Cerebellar cortex (tissue), 1 donor: Measurements from ENCODE around the gene GRAP2.
"Not testable (repeated sequence)": the region's sequence is repeated elsewhere in the genome, so short reads cannot be mapped to it uniquely, and the experiment has no call there.

ENCODE experiments used
- DNase-seq: peaks from one replicate; pipeline ENCODE4 v3.0.0-alpha.2; 2015; ENCODE audit warnings: low spot score

The GRAP2 gene

GRCh38 chr22:39965748-39966147 is 64.9 kb downstream of the GRAP2 start:
- no peak for DNase-seq

- DNase-seq, result no peak
Measured at GRCh38 chr22:39966470-39966869, 65.6 kb downstream of the GRAP2 start.

- no peak for DNase-seq
Measured at GRCh38 chr22:39967103-39967829, 66.4 kb downstream of the GRAP2 start.

GRCh38 chr22:39967996-39968972 is 67.4 kb downstream of the GRAP2 start:
- DNase-seq, result no peak

- no peak for DNase-seq
Measured at GRCh38 chr22:39970742-39971141, 69.9 kb downstream of the GRAP2 start.

GRCh38 chr22:39972641-39973040 is 71.8 kb downstream of the GRAP2 start:
- no peak for DNase-seq

GRCh38 chr22:39973656-39974055 is 72.8 kb downstream of the GRAP2 start:
- no peak for DNase-seq

GRCh38 chr22:39974065-39974464 is 73.2 kb downstream of the GRAP2 start:
- DNase-seq, result no peak

- DNase-seq, result no peak
Measured at GRCh38 chr22:39979048-39979447, 78.2 kb downstream of the GRAP2 start.

- no peak for DNase-seq
Measured at GRCh38 chr22:39979458-39979857, 78.6 kb downstream of the GRAP2 start.

- DNase-seq, result no peak
Measured at GRCh38 chr22:39980596-39980995, 79.7 kb downstream of the GRAP2 start.

GRCh38 chr22:39983346-39983745 is 82.5 kb downstream of the GRAP2 start:
- DNase-seq, result no peak

GRCh38 chr22:39984006-39984405 is 83.1 kb downstream of the GRAP2 start:
- no peak for DNase-seq

- no peak for DNase-seq
Measured at GRCh38 chr22:39984746-39985145, 83.9 kb downstream of the GRAP2 start.

- DNase-seq, result no peak
Measured at GRCh38 chr22:39985383-39986035, 84.6 kb downstream of the GRAP2 start.

GRCh38 chr22:39988386-39989114 is 87.7 kb downstream of the GRAP2 start:
- no peak for DNase-seq

GRCh38 chr22:39989633-39990032 is 88.7 kb downstream of the GRAP2 start:
- DNase-seq, result no peak

- DNase-seq, result no peak
Measured at GRCh38 chr22:39990686-39991085, 89.8 kb downstream of the GRAP2 start.

- DNase-seq, result no peak
Measured at GRCh38 chr22:39991159-39991860, 90.4 kb downstream of the GRAP2 start.

- no peak for DNase-seq
Measured at GRCh38 chr22:39992088-39992826, 91.4 kb downstream of the GRAP2 start.

- DNase-seq, result not testable (repeated sequence)
Measured at GRCh38 chr22:39992894-39993293, 92.0 kb downstream of the GRAP2 start.
